ENCODE data around the gene GGTLC1. TPM values are rescaled to one million over a fixed set of nuclear protein-coding genes. Genes with fewer than 3 reads are reported as not detected.

The GGTLC1 gene
- total RNA-seq, 1 experiment from 2014 or later = not detected

DNA sequence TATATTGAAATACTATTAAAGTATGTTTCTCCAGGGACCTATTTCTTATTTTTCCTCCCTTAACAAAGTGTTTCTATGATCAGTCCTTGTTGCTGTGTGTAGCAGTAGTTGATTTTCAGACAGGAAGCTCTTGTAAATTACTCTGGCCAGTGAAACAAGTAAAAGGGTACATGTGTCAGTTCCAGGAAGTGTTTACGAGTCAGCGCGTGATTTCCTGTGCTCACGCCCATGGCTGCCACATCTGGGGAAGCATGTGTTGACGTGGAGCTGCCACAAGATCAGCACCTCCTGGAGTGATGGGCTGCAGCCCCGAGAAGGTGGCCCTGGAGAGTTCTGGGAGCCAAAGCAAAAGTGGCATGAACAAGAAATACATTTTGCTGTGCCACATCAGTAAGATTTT lies 38.6 kb upstream of the GGTLC1 start:
- Histone ChIP-seq H4K5ac (ENCODE audit: insufficient read length, low read depth, low read length) (no peak overlapping the region), H4K20me1 (ENCODE audit: control insufficient read depth, insufficient read depth, insufficient read length) (no peaks in the 10 kb centered on the region), H3K9me3 (ENCODE audit: control insufficient read depth, low read depth, low read length) (no peaks in the 10 kb centered on the region), H3T11ph (ENCODE audit: low read length) (no peak overlapping the region), H3K9ac (ENCODE audit: extremely low read depth, insufficient read length, low read length) (no peak overlapping the region), H3K4me1 (ENCODE audit: insufficient read depth, low read length) (no peaks in the 10 kb centered on the region), H2BK12ac (ENCODE audit: insufficient read length, low read depth, low read length) (no peak overlapping the region), H3K23me2 (ENCODE audit: insufficient read length, low read depth, low read length, poor library complexity, severe bottlenecking) (no peaks in the 10 kb centered on the region), H4K8ac (replicated peaks; ENCODE audit: insufficient read length, low read depth, low read length) (no peak overlapping the region), H4K91ac (ENCODE audit: insufficient read length, low read depth, low read length) (no peak overlapping the region), H2AK5ac (ENCODE audit: insufficient read length, low read length) (no peak overlapping the region), H3K79me2 (ENCODE audit: insufficient read depth, low read length) (no peaks in the 10 kb centered on the region), H3K27me3 (ENCODE audit: insufficient read depth, low read length) (no peaks in the 10 kb centered on the region), H3K18ac (ENCODE audit: insufficient read length, low read depth, low read length) (no peak overlapping the region), H2BK5ac (ENCODE audit: insufficient read length, low read length) (no peak overlapping the region), H3K4ac (ENCODE audit: low read depth, low read length) (no peak overlapping the region), H2BK15ac (ENCODE audit: low read depth, low read length) (no peak overlapping the region), H2AFZ (ENCODE audit: low read length) (no peak overlapping the region), H3K4me2 (ENCODE audit: insufficient read depth, insufficient read length, low read length) (no peak overlapping the region), H3K56ac (ENCODE audit: insufficient read length, low read depth, low read length) (no peak overlapping the region), H2BK20ac (ENCODE audit: low read depth, low read length, poor library complexity, severe bottlenecking) (no peak overlapping the region), H3K23ac (ENCODE audit: insufficient read length, low read depth, low read length) (no peak overlapping the region), H3K79me1 (ENCODE audit: insufficient read depth, low read depth, low read length, poor library complexity, severe bottlenecking) (no peaks in the 10 kb centered on the region), H3K14ac (ENCODE audit: insufficient read depth, low read length) (no peak overlapping the region), H3K27ac (ENCODE audit: insufficient read length, low read depth, low read length) (no peak overlapping the region), H2BK120ac (ENCODE audit: low read depth, low read length, poor library complexity, severe bottlenecking) (no peak overlapping the region)
- no peak for TF ChIP-seq CTCF (conservative IDR thresholded peaks at IDR 0.05)
- DNase-seq = no peak
- Mint-ChIP-seq H3K36me3 (ENCODE audit: insufficient read depth in 1 of 3, low read depth in 3 of 3) (no peaks in the 10 kb centered on the region), H3K27ac (no peak overlapping the region), H3K4me3 (no peak overlapping the region), H3K4me1 (peaks cover 0 to 4% of the 10 kb centered on the region in 2 experiments; a peak in 1 of 4 replicates), H3K27me3 (ENCODE audit: low read depth) (no peaks in the 10 kb centered on the region), H3K9me3 (no peaks in the 10 kb centered on the region)
- no CpG with 5 or more reads among the region's 6 CpGs for WGBS (ENCODE audit: extremely low coverage, insufficient read length, low lambda C conversion rate)
